HG03175 (cell line): ENCODE measurements around the gene SMOC1.

ENCODE experiments used
- ATAC-seq: cut with Tn5 transposase; IDR thresholded peaks from one replicate; pipeline ENCODE4 v1.9.1; 2021; ENCODE audit warnings: mild to moderate bottlenecking, moderate library complexity; ENCODE audit not compliant: unreplicated experiment

SMOC1 gene

GRCh38 chr14:70077005-70077404 lies 197.8 kb downstream of the SMOC1 start:
- ATAC-seq = no peak

- ATAC-seq = no peak
Measured at GRCh38 chr14:70077720-70078119, 198.5 kb downstream of the SMOC1 start.

DNA sequence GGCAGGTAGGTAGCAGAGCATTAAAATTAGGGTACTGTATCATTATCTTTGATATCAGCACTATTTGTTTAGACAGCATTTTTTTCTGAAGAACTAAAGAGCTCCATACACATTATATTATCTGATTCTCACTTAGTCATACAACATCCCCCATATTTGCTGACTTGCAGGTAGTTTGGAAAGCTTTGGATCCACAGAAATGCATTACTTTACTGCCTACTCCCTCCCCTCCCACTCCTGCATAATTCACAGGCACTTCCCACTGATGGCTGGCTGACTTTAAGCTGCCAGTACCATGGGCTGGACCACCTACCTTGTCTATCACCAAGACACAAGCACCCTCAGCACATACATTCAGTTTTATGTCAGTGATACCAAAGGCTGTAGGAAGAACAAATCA lies 199.1 kb downstream of the SMOC1 start:
- ATAC-seq = no peak

- no peak for ATAC-seq
Measured at GRCh38 chr14:70080076-70080475, 200.9 kb downstream of the SMOC1 start.
